ENCODE measurements around the gene HOXC6.

DNA sequence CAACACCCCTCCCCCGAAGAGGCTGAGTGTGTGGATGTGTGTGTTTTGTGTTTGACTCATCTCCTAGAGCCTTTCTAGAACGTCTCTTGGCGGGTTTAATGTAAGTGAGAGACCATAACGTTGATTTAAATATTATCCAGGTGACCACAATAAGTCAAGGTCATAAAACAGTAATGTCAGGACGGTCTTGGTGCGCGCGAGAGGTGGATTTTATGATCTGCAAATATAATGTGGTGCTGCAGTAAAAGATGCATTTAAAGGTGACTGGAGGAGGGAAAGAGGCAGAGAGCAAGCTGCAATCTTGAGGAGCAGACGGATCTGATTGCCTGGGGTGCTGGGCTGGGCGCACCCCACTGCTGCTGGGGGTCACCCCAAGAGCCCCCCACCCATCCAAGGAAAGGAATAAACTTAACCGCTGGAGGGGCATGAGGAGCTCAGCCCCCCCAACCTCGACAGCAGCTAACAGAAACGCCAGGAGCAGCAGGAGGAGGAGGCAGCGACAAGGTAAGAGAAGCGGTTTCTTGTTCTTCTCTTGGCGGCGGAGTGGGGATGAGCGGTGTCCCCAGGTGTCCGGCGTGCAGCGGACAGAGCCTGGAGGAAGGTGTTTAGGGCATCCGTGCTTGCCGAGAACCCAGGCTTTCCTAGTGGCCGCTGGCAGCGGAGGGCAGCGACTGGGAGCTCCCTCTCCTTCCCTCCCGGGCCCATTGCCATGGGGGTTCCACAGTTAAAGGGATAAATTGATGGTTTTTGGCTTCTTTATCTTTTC lies 37.7 kb upstream of the HOXC6 start:
- no peak for TF ChIP-seq ZFP3 (CRISPR knock-in tag; IDR thresholded peaks at IDR 0.05)
- TF ChIP-seq TCF4 (CRISPR knock-in tag; IDR thresholded peaks at IDR 0.05; ENCODE audit: borderline replicate concordance), result no peak
- TF ChIP-seq, protein P1, sequence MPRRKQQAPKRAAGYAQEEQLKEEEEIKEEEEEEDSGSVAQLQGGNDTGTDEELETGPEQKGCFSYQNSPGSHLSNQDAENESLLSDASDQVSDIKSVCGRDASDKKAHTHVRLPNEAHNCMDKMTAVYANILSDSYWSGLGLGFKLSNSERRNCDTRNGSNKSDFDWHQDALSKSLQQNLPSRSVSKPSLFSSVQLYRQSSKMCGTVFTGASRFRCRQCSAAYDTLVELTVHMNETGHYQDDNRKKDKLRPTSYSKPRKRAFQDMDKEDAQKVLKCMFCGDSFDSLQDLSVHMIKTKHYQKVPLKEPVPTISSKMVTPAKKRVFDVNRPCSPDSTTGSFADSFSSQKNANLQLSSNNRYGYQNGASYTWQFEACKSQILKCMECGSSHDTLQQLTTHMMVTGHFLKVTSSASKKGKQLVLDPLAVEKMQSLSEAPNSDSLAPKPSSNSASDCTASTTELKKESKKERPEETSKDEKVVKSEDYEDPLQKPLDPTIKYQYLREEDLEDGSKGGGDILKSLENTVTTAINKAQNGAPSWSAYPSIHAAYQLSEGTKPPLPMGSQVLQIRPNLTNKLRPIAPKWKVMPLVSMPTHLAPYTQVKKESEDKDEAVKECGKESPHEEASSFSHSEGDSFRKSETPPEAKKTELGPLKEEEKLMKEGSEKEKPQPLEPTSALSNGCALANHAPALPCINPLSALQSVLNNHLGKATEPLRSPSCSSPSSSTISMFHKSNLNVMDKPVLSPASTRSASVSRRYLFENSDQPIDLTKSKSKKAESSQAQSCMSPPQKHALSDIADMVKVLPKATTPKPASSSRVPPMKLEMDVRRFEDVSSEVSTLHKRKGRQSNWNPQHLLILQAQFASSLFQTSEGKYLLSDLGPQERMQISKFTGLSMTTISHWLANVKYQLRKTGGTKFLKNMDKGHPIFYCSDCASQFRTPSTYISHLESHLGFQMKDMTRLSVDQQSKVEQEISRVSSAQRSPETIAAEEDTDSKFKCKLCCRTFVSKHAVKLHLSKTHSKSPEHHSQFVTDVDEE (CRISPR knock-in tag; IDR thresholded peaks at IDR 0.05), result no peak
- no peak for TF ChIP-seq RARB (CRISPR knock-in tag; IDR thresholded peaks at IDR 0.05)
- TF ChIP-seq SNAI2 (CRISPR knock-in tag; IDR thresholded peaks at IDR 0.05), result no peak
- no peak for TF ChIP-seq ARNTL (CRISPR knock-in tag; IDR thresholded peaks at IDR 0.05; ENCODE audit: borderline replicate concordance, low read depth)
- no peak for TF ChIP-seq ZFP30 (CRISPR knock-in tag; IDR thresholded peaks at IDR 0.05)
- TF ChIP-seq, protein P2, sequence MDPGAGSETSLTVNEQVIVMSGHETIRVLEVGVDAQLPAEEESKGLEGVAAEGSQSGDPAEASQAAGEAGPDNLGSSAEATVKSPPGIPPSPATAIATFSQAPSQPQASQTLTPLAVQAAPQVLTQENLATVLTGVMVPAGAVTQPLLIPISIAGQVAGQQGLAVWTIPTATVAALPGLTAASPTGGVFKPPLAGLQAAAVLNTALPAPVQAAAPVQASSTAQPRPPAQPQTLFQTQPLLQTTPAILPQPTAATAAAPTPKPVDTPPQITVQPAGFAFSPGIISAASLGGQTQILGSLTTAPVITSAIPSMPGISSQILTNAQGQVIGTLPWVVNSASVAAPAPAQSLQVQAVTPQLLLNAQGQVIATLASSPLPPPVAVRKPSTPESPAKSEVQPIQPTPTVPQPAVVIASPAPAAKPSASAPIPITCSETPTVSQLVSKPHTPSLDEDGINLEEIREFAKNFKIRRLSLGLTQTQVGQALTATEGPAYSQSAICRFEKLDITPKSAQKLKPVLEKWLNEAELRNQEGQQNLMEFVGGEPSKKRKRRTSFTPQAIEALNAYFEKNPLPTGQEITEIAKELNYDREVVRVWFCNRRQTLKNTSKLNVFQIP (CRISPR knock-in tag; IDR thresholded peaks at IDR 0.05; ENCODE audit: borderline replicate concordance, low read depth), result no peak
- TF ChIP-seq TOX (CRISPR knock-in tag; IDR thresholded peaks at IDR 0.05; ENCODE audit: borderline replicate concordance), result no peak
- TF ChIP-seq GLIS3 (CRISPR knock-in tag; IDR thresholded peaks at IDR 0.05), result no peak
- TF ChIP-seq ZNF565 (CRISPR knock-in tag; conservative IDR thresholded peaks at IDR 0.05; ENCODE audit: low read depth), result no peak
- TF ChIP-seq, protein P3, sequence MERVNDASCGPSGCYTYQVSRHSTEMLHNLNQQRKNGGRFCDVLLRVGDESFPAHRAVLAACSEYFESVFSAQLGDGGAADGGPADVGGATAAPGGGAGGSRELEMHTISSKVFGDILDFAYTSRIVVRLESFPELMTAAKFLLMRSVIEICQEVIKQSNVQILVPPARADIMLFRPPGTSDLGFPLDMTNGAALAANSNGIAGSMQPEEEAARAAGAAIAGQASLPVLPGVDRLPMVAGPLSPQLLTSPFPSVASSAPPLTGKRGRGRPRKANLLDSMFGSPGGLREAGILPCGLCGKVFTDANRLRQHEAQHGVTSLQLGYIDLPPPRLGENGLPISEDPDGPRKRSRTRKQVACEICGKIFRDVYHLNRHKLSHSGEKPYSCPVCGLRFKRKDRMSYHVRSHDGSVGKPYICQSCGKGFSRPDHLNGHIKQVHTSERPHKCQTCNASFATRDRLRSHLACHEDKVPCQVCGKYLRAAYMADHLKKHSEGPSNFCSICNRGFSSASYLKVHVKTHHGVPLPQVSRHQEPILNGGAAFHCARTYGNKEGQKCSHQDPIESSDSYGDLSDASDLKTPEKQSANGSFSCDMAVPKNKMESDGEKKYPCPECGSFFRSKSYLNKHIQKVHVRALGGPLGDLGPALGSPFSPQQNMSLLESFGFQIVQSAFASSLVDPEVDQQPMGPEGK (CRISPR knock-in tag; IDR thresholded peaks at IDR 0.05; ENCODE audit: borderline replicate concordance), result no peak

All from SK-N-SH treated with all-trans-retinoic acid at 6 μM for 48 hours (cell line).